GM12878 (cell line): ENCODE measurements around the gene CAPS. TPM values are rescaled to one million over a fixed set of nuclear protein-coding genes. Genes with fewer than 3 reads are reported as not detected.
"Not testable (repeated sequence)": the region's sequence is repeated elsewhere in the genome, so short reads cannot be mapped to it uniquely, and the experiment has no call there.

Experiments
- ATAC-seq: fragments of 200-7000 bp; cut with Tn5 transposase; 3 replicates; pipeline ENCODE4 v1.9.1; 2020; ENCODE audit warnings: mild to moderate bottlenecking, moderate library complexity
- BruUV-seq: library from RNA; stranded (reverse); fragments of 400-500 nt; replicated peaks from 2 replicates; lab custom pipeline; 2021; lab: Mats Ljungman, UMichigan
- CTCF ChIA-PET: fragments of 300-600 bp; sonication (Branson Sonifier 250); formaldehyde crosslinking; extraction: SDS; loops from one replicate; lab custom pipeline; 2021; ENCODE audit warnings: inconsistent platforms; lab: Yijun Ruan, JAX
- POLR2A ChIA-PET: fragments of 350-600 bp; formaldehyde crosslinking; extraction: SDS; loops from one replicate; lab custom pipeline; 2021; ENCODE audit warnings: inconsistent platforms; lab: Charles Lee
- RAD21 ChIA-PET: fragments of 300-600 bp; sonication (Branson Sonifier 250); formaldehyde crosslinking; loops from one replicate; lab custom pipeline; 2023; ENCODE audit warnings: antibody characterized with exemption; ENCODE audit not compliant: unreplicated experiment; lab: Charles Lee
- SMC1A ChIA-PET: fragments of 300-600 bp; sonication (Branson Sonifier 250); formaldehyde crosslinking; loops from one replicate; lab custom pipeline; 2023; ENCODE audit not compliant: unreplicated experiment, uncharacterized antibody; lab: Charles Lee
- DNase-seq: peaks from one replicate; pipeline ENCODE4 v3.0.0-alpha.2; 2011; ENCODE audit warnings: low read depth, low spot score
- FAIRE-seq: peaks from 3 replicates; lab custom pipeline; 2011; peaks lifted over from hg19 to GRCh38; lab: Jason Lieb, UNC
- H2AFZ ChIP-seq: 2 replicates; pipeline ENCODE4 v1.6.0; 2011; ENCODE audit warnings: low read depth, low read length, control low read depth; ENCODE audit not compliant: control insufficient read depth
- H3K27ac ChIP-seq: 2 replicates; pipeline ENCODE4 v1.5.1; 2011; ENCODE audit warnings: control low read depth; ENCODE audit not compliant: control insufficient read depth, insufficient read depth
- H3K27me3 ChIP-seq, 2 experiments: replicated peaks in 1 of 2; 2 replicates each; pipeline versions ENCODE4 v1.6.0 to v1.6.1; 2011; ENCODE audit warnings: low read length in 1 of 2; ENCODE audit not compliant: control insufficient read depth in 2 of 2, insufficient read depth in 2 of 2
- H3K36me3 ChIP-seq, 2 experiments: 2 replicates each; pipeline ENCODE4 v1.5.1; 2011; ENCODE audit warnings: low read length in 1 of 2; ENCODE audit not compliant: control insufficient read depth in 2 of 2, insufficient read depth in 2 of 2
- H3K4me1 ChIP-seq: 2 replicates; pipeline ENCODE4 v1.6.1; 2011; ENCODE audit warnings: mild to moderate bottlenecking, low read length, moderate library complexity, mixed read lengths; ENCODE audit not compliant: control insufficient read depth, insufficient read depth
- H3K4me2 ChIP-seq: 2 replicates; pipeline ENCODE4 v1.6.0; 2011; ENCODE audit warnings: control low read depth; ENCODE audit not compliant: control insufficient read depth, insufficient read depth
- H3K4me3 ChIP-seq: fragments of 200-600 bp; sonication (generic); 2 replicates; pipeline ENCODE4 v1.5.1; 2016
- H3K79me2 ChIP-seq: 2 replicates; pipeline ENCODE4 v1.6.0; 2011; ENCODE audit warnings: low read length; ENCODE audit not compliant: control insufficient read depth, insufficient read depth
- H3K9ac ChIP-seq: 2 replicates; pipeline ENCODE4 v1.8.0; 2011; ENCODE audit warnings: low read length, control low read depth, mixed read lengths; ENCODE audit not compliant: control insufficient read depth, insufficient read depth
- H3K9me3 ChIP-seq: replicated peaks from 3 replicates; pipeline ENCODE4 v1.5.1; 2011; ENCODE audit warnings: mild to moderate bottlenecking, low read length; ENCODE audit not compliant: control insufficient read depth, insufficient read depth
- H4K20me1 ChIP-seq: 2 replicates; pipeline ENCODE4 v1.6.0; 2011; ENCODE audit not compliant: control insufficient read depth, insufficient read depth
- ATF7 ChIP-seq: fragments of 450-650 bp; IDR thresholded peaks from 2 replicates; pipeline ENCODE4 v1.6.1; 2016; ENCODE audit warnings: low read depth, mild to moderate bottlenecking
- IRF5 ChIP-seq: fragments of 450-650 bp; IDR thresholded peaks from 2 replicates; pipeline ENCODE4 v1.6.1; 2017; ENCODE audit warnings: borderline replicate concordance
- NFIC ChIP-seq: IDR thresholded peaks from 2 replicates; pipeline ENCODE4 v1.6.1; 2012; ENCODE audit warnings: low read depth, mild to moderate bottlenecking, inconsistent platforms, low read length, moderate library complexity
- NFXL1 ChIP-seq: fragments of 450-650 bp; IDR thresholded peaks from 2 replicates; pipeline ENCODE4 v1.6.1; 2017; ENCODE audit warnings: antibody characterized with exemption, mild to moderate bottlenecking, borderline replicate concordance
- PAX5 ChIP-seq: IDR thresholded peaks from 2 replicates; pipeline ENCODE4 v1.6.1; 2011; ENCODE audit warnings: low read depth, low read length, borderline replicate concordance
- RCOR1 ChIP-seq: conservative IDR thresholded peaks from 2 replicates; pipeline ENCODE4 v1.6.1; 2012; ENCODE audit warnings: low read depth, low read length, improper control_type of control experiment
- SMAD1 ChIP-seq: fragments of 450-650 bp; IDR thresholded peaks from 2 replicates; pipeline ENCODE4 v1.6.1; 2018; ENCODE audit warnings: mild to moderate bottlenecking, low read depth; ENCODE audit not compliant: partially characterized antibody
- WGBS: methylation state at CpG from one replicate; pipeline ENCODE4 v1.1.6; 2016; ENCODE audit warnings: low lambda C conversion rate; ENCODE audit not compliant: insufficient replicate concordance, insufficient coverage; ENCODE audit errors: missing lambda C conversion rate; 5-methylcytosine and 5-hydroxymethylcytosine counted together
- in situ Hi-C: fragments of 300-500 bp; cut with MboI; formaldehyde crosslinking; loops from 9 replicates; pipeline ENCODE4 v1.14.3; 2018; ENCODE audit warnings: mixed read lengths
- intact Hi-C: fragments of 100-400 bp; cut with micrococcal nuclease; formaldehyde crosslinking; loops from one replicate; pipeline ENCODE4 v1.14.2; 2022; ENCODE audit not compliant: unreplicated experiment
- polyA plus RNA-seq, 11 experiments: library from polyadenylated mRNA; depleted of rRNA in 4 of 11; unstranded in 6 of 11; stranded (reverse) in 5 of 11; fragments of >200 nt; fragmentation: Nextera tagmentation in 4 of 11; fragmentation: Illumina TruSeq in 1 of 11; extraction: Ambion mirVana in 4 of 11; extraction: Trizol in 1 of 11; gene quantifications; 1 replicate in 1 of 11; 2 replicates in 10 of 11; pipeline versions ENCODE4 v1.2.1 to v1.2.3, GENCODE V29; 2011 to 2016; ENCODE audit warnings: inconsistent platforms in 2 of 11, missing spikeins in 2 of 11, low read depth in 1 of 11
- total RNA-seq, 4 experiments: library from RNA; depleted of rRNA in 3 of 4; stranded (reverse); fragments of >200 nt in 3 of 4; fragmentation: Illumina TruSeq in 1 of 4; extraction: Trizol in 1 of 4; gene quantifications; 2 replicates each; pipeline versions ENCODE4 v1.2.1 to v1.2.3, GENCODE V29; 2013 to 2021
- TF ChIP-seq, protein P1 (sequence below): fragments of 150-350 bp; IDR thresholded peaks from 2 replicates; pipeline ENCODE4 v1.6.1; 2016; ENCODE audit warnings: low read depth, low read length

The CAPS gene
- total and polyA plus RNA-seq, 10 of the 15 experiments (the other 5 are each of a cell fraction or from before 2014, with no cell fraction given): 0.09 to 6.9 (median 2.9) TPM

GRCh38 chr19:5882421-5882968 is 31.6 kb upstream of the CAPS start:
- FAIRE-seq: no peak
- H3K36me3 ChIP-seq: no peaks in the 10 kb centered on the region
- no peaks in the 10 kb centered on the region for H3K4me1 ChIP-seq
- no peaks in the 10 kb centered on the region for H4K20me1 ChIP-seq
- ChIA-PET SMC1A (no interaction called here), RAD21 (no interaction called here), CTCF (no interaction called here), POLR2A (no interaction called here)
- TF ChIP-seq SMAD1 (no peak), NFXL1 (no peak), ATF7 (no peak), PAX5 (no peak), IRF5 (no peak), NFIC (no peak), RCOR1 (no peak)
- TF ChIP-seq, protein P1, sequence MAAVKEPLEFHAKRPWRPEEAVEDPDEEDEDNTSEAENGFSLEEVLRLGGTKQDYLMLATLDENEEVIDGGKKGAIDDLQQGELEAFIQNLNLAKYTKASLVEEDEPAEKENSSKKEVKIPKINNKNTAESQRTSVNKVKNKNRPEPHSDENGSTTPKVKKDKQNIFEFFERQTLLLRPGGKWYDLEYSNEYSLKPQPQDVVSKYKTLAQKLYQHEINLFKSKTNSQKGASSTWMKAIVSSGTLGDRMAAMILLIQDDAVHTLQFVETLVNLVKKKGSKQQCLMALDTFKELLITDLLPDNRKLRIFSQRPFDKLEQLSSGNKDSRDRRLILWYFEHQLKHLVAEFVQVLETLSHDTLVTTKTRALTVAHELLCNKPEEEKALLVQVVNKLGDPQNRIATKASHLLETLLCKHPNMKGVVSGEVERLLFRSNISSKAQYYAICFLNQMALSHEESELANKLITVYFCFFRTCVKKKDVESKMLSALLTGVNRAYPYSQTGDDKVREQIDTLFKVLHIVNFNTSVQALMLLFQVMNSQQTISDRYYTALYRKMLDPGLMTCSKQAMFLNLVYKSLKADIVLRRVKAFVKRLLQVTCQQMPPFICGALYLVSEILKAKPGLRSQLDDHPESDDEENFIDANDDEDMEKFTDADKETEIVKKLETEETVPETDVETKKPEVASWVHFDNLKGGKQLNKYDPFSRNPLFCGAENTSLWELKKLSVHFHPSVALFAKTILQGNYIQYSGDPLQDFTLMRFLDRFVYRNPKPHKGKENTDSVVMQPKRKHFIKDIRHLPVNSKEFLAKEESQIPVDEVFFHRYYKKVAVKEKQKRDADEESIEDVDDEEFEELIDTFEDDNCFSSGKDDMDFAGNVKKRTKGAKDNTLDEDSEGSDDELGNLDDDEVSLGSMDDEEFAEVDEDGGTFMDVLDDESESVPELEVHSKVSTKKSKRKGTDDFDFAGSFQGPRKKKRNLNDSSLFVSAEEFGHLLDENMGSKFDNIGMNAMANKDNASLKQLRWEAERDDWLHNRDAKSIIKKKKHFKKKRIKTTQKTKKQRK: no peak
- in situ Hi-C loops: no loop called here
- no peak for DNase-seq
- no peak overlapping the region for H3K4me3 ChIP-seq
- H3K79me2 ChIP-seq: no peaks in the 10 kb centered on the region
- H3K9me3 ChIP-seq: no peaks in the 10 kb centered on the region
- WGBS: 27% methylated on average over 9 of the region's 9 CpGs
- no peak overlapping the region for H2AFZ ChIP-seq
- no peak overlapping the region for H3K4me2 ChIP-seq
- no peaks in the 10 kb centered on the region for H3K27me3 ChIP-seq
- no TSS peak for BruUV-seq
- intact Hi-C loops: no loop called here
- no peak overlapping the region for H3K27ac ChIP-seq
- no peak for ATAC-seq
- no peak overlapping the region for H3K9ac ChIP-seq

DNA sequence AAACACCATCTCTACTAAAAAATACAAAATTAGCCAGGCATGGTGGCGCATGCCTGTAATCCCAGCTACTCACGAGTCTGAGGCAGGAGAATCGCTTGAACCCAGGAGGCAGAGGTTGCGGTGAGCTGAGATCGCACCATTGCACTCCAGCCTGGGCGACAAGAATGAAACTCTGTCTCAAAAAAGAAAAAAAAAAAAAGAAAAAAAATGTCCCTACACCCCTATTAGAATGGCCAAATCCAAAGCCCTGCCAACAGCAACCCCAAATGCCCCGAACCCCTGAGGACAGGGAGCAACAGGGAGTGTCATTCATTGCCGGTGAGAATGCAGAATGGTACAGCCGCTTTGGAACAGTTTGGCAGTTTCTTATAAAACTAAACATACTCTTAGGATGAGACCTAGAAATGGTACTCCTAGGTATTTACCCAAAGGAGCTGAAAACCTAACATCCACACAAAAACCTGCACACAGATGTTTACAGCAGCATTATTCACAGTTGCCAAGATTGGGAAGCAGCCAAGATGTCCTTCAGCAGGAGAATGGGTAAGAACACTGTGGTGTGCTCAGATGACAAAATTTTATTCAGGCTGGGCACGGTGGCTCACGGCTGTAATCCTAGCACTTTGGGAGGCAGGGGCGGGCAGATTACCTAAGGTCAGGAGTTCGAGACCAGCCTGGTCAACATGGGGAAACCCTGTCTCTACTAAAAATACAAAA is 30.7 kb upstream of the CAPS start:
- RAD21 ChIA-PET, POLR2A ChIA-PET, H3K4me3 ChIP-seq, H3K9ac ChIP-seq, H3K36me3 ChIP-seq, H3K27me3 ChIP-seq, H2AFZ ChIP-seq, DNase-seq, BruUV-seq, H3K79me2 ChIP-seq, FAIRE-seq, H3K4me2 ChIP-seq, intact Hi-C loops, ATAC-seq, H3K27ac ChIP-seq, in situ Hi-C loops, H4K20me1 ChIP-seq, H3K9me3 ChIP-seq, H3K4me1 ChIP-seq: not testable (repeated sequence)
- CTCF ChIA-PET: interaction anchor here (0.6 to 1.3 kb wide), 2 partner anchors 79 to 385 kb away, joined by 3 to 4 read pairs; partner anchors contain the start of gene NRTN
- 45% methylated on average over 10 of the region's 13 CpGs for WGBS
- SMC1A ChIA-PET: interaction anchor here (0.8 kb wide), 1 partner anchor 79 kb away, joined by 3 read pairs; the partner anchor contains the start of gene NRTN
